GM18951 (cell line): ENCODE data around the gene BIRC7.

Source experiments
- POLR2A ChIP-seq: IDR thresholded peaks from 4 replicates; pipeline ENCODE4 v1.6.1; 2011; ENCODE audit warnings: mild to moderate bottlenecking; ENCODE audit not compliant: insufficient read length, insufficient read depth; ENCODE audit errors: extremely low read depth
- in situ Hi-C: fragments of 300-500 bp; cut with MboI; formaldehyde crosslinking; loops from one replicate; pipeline ENCODE4 v1.12.0; 2022; ENCODE audit warnings: low sequenced_read_pairs, mixed read lengths, inconsistent platforms; ENCODE audit not compliant: unreplicated experiment

BIRC7 gene

GRCh38 chr20:63264519-63264918 lies 28.8 kb downstream of the BIRC7 start:
- TF ChIP-seq POLR2A, result no peak
- in situ Hi-C loops, result no loop called here

GRCh38 chr20:63265891-63266515 lies 30.3 kb downstream of the BIRC7 start:
- in situ Hi-C loops, result no loop called here
- no peak for TF ChIP-seq POLR2A

- no peak for TF ChIP-seq POLR2A
- in situ Hi-C loops, result no loop called here
Observed at GRCh38 chr20:63267691-63268090, 32.0 kb downstream of the BIRC7 start.

GRCh38 chr20:63268256-63268655 lies 32.6 kb downstream of the BIRC7 start:
- no peak for TF ChIP-seq POLR2A
- in situ Hi-C loops, result no loop called here

GRCh38 chr20:63268671-63269439 lies 33.1 kb downstream of the BIRC7 start:
- no peak for TF ChIP-seq POLR2A
- in situ Hi-C loops, result no loop called here

- in situ Hi-C loops, result no loop called here
- TF ChIP-seq POLR2A, result no peak
Observed at GRCh38 chr20:63269724-63270123, 34.0 kb downstream of the BIRC7 start.

GRCh38 chr20:63270606-63271325 lies 35.1 kb downstream of the BIRC7 start:
- TF ChIP-seq POLR2A, result no peak
- in situ Hi-C loops, result no loop called here

GRCh38 chr20:63272105-63273058 lies 36.7 kb downstream of the BIRC7 start, which contains the start of gene ARFGAP1:
Gene ARFGAP1 (plus strand): TSS chr20:63272813. CDS start chr20:63275581, 2,768 bp downstream.
- TF ChIP-seq POLR2A, result peak; percentile 88
- in situ Hi-C loops, result no loop called here

- in situ Hi-C loops, result no loop called here
- TF ChIP-seq POLR2A, result no peak
Observed at GRCh38 chr20:63273059-63273579, 37.4 kb downstream of the BIRC7 start.

GRCh38 chr20:63273635-63274380 lies 38.1 kb downstream of the BIRC7 start:
- in situ Hi-C loops, result no loop called here
- no peak for TF ChIP-seq POLR2A

GRCh38 chr20:63274381-63275228 lies 38.9 kb downstream of the BIRC7 start:
- no peak for TF ChIP-seq POLR2A
- in situ Hi-C loops, result no loop called here
